ENCODE data around the gene ATG2B. TPM values are rescaled to one million over a fixed set of nuclear protein-coding genes. Genes with fewer than 3 reads are reported as not detected.

Gene ATG2B
- total RNA-seq, 1 donor from 2014 or later = 10.0 TPM

- H3K4me3 ChIP-seq = no peak overlapping the region
- intact Hi-C loops (cut with micrococcal nuclease) = no loop called here
- H3K27ac ChIP-seq (replicated peaks) = no peak overlapping the region
- peaks cover 96% of the 10 kb centered on the region for H3K36me3 ChIP-seq
- H3K4me1 ChIP-seq = no peaks in the 10 kb centered on the region
- no peak for DNase-seq
- no peaks in the 10 kb centered on the region for H3K27me3 ChIP-seq (ENCODE audit: low read depth)
- TF ChIP-seq, protein P1, sequence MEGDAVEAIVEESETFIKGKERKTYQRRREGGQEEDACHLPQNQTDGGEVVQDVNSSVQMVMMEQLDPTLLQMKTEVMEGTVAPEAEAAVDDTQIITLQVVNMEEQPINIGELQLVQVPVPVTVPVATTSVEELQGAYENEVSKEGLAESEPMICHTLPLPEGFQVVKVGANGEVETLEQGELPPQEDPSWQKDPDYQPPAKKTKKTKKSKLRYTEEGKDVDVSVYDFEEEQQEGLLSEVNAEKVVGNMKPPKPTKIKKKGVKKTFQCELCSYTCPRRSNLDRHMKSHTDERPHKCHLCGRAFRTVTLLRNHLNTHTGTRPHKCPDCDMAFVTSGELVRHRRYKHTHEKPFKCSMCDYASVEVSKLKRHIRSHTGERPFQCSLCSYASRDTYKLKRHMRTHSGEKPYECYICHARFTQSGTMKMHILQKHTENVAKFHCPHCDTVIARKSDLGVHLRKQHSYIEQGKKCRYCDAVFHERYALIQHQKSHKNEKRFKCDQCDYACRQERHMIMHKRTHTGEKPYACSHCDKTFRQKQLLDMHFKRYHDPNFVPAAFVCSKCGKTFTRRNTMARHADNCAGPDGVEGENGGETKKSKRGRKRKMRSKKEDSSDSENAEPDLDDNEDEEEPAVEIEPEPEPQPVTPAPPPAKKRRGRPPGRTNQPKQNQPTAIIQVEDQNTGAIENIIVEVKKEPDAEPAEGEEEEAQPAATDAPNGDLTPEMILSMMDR (IDR thresholded peaks at IDR 0.05; ENCODE audit: borderline replicate concordance) = no peak
- H3K9me3 ChIP-seq (replicated peaks) = no peaks in the 10 kb centered on the region
Measured at GRCh38 chr14:96310906-96311305, 52.2 kb downstream of the ATG2B start.

GRCh38 chr14:96309896-96310330, 53.2 kb downstream of the ATG2B start:
- peaks cover 96% of the 10 kb centered on the region for H3K36me3 ChIP-seq
- intact Hi-C loops (cut with micrococcal nuclease) = no loop called here

DNA sequence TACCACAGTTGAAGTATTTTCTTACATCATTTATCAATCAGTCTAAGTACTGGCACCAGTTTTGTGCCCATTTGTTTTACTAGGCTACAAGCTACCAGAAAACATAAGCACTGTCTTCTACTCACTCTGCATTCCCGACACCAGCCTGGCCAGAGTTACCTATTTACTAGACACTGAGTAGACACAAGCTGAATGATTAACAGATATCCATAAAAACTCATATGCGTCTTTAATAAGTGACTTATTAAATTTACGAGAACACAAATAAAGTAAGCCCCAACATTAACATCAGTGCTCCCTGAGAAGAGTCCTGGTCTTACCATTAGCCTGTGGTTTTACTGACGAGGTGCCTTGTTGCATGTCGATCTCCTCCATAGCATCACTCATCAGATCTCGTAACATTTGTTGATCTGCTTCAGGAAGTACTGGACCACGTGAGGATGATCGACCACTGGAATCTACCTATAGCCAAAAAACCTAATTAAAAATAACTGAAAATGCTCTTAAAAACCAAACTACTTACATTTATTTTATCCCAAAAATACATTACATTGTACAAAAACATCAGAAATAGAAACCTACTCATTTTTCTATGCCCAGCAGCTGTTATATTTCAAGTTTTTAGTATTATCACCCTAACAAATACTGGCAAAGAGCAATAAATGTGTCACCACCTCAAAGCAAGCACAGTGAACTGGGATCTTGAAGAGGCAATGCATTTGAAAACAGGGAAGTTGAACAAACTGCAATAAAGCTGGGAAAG, 53.8 kb downstream of the ATG2B start:
- H3K9me3 ChIP-seq (replicated peaks) = no peaks in the 10 kb centered on the region
- intact Hi-C loops (cut with micrococcal nuclease) = no loop called here
- H3K27ac ChIP-seq (replicated peaks) = no peak overlapping the region
- no peak overlapping the region for H3K4me3 ChIP-seq
- no peak for DNase-seq
- peaks cover 96% of the 10 kb centered on the region for H3K36me3 ChIP-seq
- TF ChIP-seq, protein P1 (IDR thresholded peaks at IDR 0.05; ENCODE audit: borderline replicate concordance) = no peak
- H3K27me3 ChIP-seq (ENCODE audit: low read depth) = no peaks in the 10 kb centered on the region
- no peaks in the 10 kb centered on the region for H3K4me1 ChIP-seq

More at GRCh38 chr14:96309896-96310330, 53.2 kb downstream of the ATG2B start:
- Histone ChIP-seq H3K4me3 (no peak overlapping the region), H3K27me3 (ENCODE audit: low read depth) (no peaks in the 10 kb centered on the region), H3K27ac (replicated peaks) (no peak overlapping the region), H3K9me3 (replicated peaks) (no peaks in the 10 kb centered on the region), H3K4me1 (no peaks in the 10 kb centered on the region)
- TF ChIP-seq, protein P1 (IDR thresholded peaks at IDR 0.05; ENCODE audit: borderline replicate concordance) = no peak
- DNase-seq = no peak

DNA sequence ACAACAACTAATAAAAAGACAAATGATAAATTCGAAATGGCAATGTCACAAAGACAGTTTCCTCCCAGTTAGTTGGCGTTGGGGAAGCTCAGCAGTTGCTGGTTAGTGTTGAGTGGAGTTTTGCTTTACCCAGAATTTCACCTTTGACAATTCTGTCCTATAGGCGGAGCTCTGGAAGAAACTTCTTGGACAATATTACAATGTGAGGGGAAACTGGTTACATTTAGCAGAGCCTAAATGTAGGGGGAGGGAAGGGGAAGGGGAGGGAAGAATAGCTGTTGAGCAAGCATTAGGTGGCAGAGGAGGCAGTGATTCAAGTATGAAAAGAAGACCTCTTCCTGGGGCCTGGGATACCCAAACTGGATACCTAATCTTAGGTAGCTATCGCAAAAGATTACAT, 55.7 kb downstream of the ATG2B start:
- TF ChIP-seq, protein P1 (IDR thresholded peaks at IDR 0.05; ENCODE audit: borderline replicate concordance) = no peak
- H3K4me3 ChIP-seq = no peak overlapping the region

GRCh38 chr14:96304956-96305355, 58.2 kb downstream of the ATG2B start:
- intact Hi-C loops (cut with micrococcal nuclease) = no loop called here

More for the DNA sequence above, 55.7 kb downstream of the ATG2B start:
- no peaks in the 10 kb centered on the region for H3K4me1 ChIP-seq
- no peak for DNase-seq
- no peak overlapping the region for H3K27ac ChIP-seq (replicated peaks)
- no peaks in the 10 kb centered on the region for H3K27me3 ChIP-seq (ENCODE audit: low read depth)
- H3K36me3 ChIP-seq = peaks cover 96% of the 10 kb centered on the region
- intact Hi-C loops (cut with micrococcal nuclease) = no loop called here
- no peaks in the 10 kb centered on the region for H3K9me3 ChIP-seq (replicated peaks)

More at GRCh38 chr14:96304956-96305355, 58.2 kb downstream of the ATG2B start:
- H3K4me3 ChIP-seq = no peak overlapping the region
- TF ChIP-seq, protein P1 (IDR thresholded peaks at IDR 0.05; ENCODE audit: borderline replicate concordance) = no peak
- no peaks in the 10 kb centered on the region for H3K9me3 ChIP-seq (replicated peaks)
- no peaks in the 10 kb centered on the region for H3K27me3 ChIP-seq (ENCODE audit: low read depth)
- DNase-seq = no peak
- H3K36me3 ChIP-seq = peaks cover 95% of the 10 kb centered on the region
- no peak overlapping the region for H3K27ac ChIP-seq (replicated peaks)
- H3K4me1 ChIP-seq = no peaks in the 10 kb centered on the region

All from left ventricle myocardium inferior (tissue), 1 donor.